OCI-LY7 (cell line): ENCODE results near the gene MSANTD2. TPM values are rescaled to one million over a fixed set of nuclear protein-coding genes. Genes with fewer than 3 reads are reported as not detected.

Experiments used
- BruUV-seq: library from RNA; stranded (reverse); fragments of 400-500 nt; replicated peaks from 2 replicates; lab custom pipeline; 2021; lab: Mats Ljungman, UMichigan
- CTCF ChIA-PET: fragments of 300-600 bp; sonication (Branson Sonifier 250); formaldehyde crosslinking; loops from one replicate; lab custom pipeline; 2022; ENCODE audit warnings: antibody characterized with exemption; ENCODE audit not compliant: unreplicated experiment; lab: Charles Lee
- POLR2A ChIA-PET: fragments of 300-600 bp; sonication (Branson Sonifier 250); formaldehyde crosslinking; loops from one replicate; lab custom pipeline; 2022; ENCODE audit warnings: antibody characterized with exemption; lab: Charles Lee
- DNase-seq: peaks from one replicate; pipeline ENCODE4 v3.0.0-alpha.2; 2015; ENCODE audit warnings: low spot score
- H2AFZ ChIP-seq: fragments of 200-600 bp; sonication (generic), shearing (Covaris generic); 2 replicates; pipeline ENCODE4 v1.6.1; 2014; ENCODE audit warnings: mild to moderate bottlenecking, antibody characterized with exemption, low read length, moderate library complexity
- H3K27ac ChIP-seq: fragments of 200-600 bp; sonication (generic); 2 replicates; pipeline ENCODE4 v1.5.1; 2014; ENCODE audit warnings: mixed run types, low read depth, mild to moderate bottlenecking, moderate library complexity, low read length, inconsistent platforms; ENCODE audit not compliant: poor library complexity, severe bottlenecking
- H3K36me3 ChIP-seq: fragments of 200-600 bp; sonication (generic); 2 replicates; pipeline ENCODE4 v1.6.1; 2014; ENCODE audit warnings: mild to moderate bottlenecking, antibody characterized with exemption, low read length, moderate library complexity, mixed read lengths; ENCODE audit not compliant: insufficient read depth
- H3K4me1 ChIP-seq: fragments of 200-600 bp; sonication (generic); 2 replicates; pipeline ENCODE4 v1.5.1; 2014; ENCODE audit warnings: mild to moderate bottlenecking, low read length; ENCODE audit not compliant: insufficient read depth, poor library complexity, severe bottlenecking
- H3K4me2 ChIP-seq: fragments of 200-600 bp; sonication (generic); 2 replicates; pipeline ENCODE4 v1.6.1; 2014; ENCODE audit warnings: mild to moderate bottlenecking, low read length
- H3K4me3 ChIP-seq: fragments of 200-600 bp; sonication (generic); 2 replicates; pipeline ENCODE4 v1.5.1; 2014; ENCODE audit warnings: mild to moderate bottlenecking, low read depth, low read length; ENCODE audit not compliant: poor library complexity, severe bottlenecking
- H3K79me2 ChIP-seq: fragments of 200-600 bp; sonication (generic); 2 replicates; pipeline ENCODE4 v1.6.1; 2016; ENCODE audit warnings: low read depth, mild to moderate bottlenecking, low read length, moderate library complexity, mixed read lengths; ENCODE audit not compliant: insufficient read depth
- H3K9me2 ChIP-seq: fragments of 200-600 bp; sonication (generic); 2 replicates; pipeline ENCODE4 v1.6.1; 2016; ENCODE audit warnings: mild to moderate bottlenecking, low read length, mixed read lengths; ENCODE audit not compliant: insufficient read depth
- H3K9me3 ChIP-seq: fragments of 200-600 bp; sonication (generic); 2 replicates; pipeline ENCODE4 v1.6.1; 2014; ENCODE audit warnings: mild to moderate bottlenecking, mixed run types, low read length, mixed read lengths
- H4K20me1 ChIP-seq: fragments of 200-600 bp; sonication (generic); 2 replicates; pipeline ENCODE4 v1.6.1; 2014; ENCODE audit warnings: mild to moderate bottlenecking, antibody characterized with exemption, low read length, moderate library complexity, mixed read lengths; ENCODE audit not compliant: insufficient read depth
- EZH2phosphoT487 ChIP-seq: fragments of 200-600 bp; sonication (generic); IDR thresholded peaks from 2 replicates; pipeline ENCODE4 v1.6.1; 2018; ENCODE audit warnings: low read depth, borderline replicate concordance, mild to moderate bottlenecking, mixed run types, antibody characterized with exemption, low read length, moderate library complexity, mixed read lengths
- intact Hi-C: fragments of 100-400 bp; cut with micrococcal nuclease; formaldehyde crosslinking; loops from one replicate; pipeline ENCODE4 v1.10.0; 2022; ENCODE audit not compliant: unreplicated experiment
- total RNA-seq, 2 experiments: library from RNA; depleted of rRNA in 1 of 2; stranded (reverse); fragments of >200 nt in 1 of 2; shearing (Covaris generic) in 1 of 2; gene quantifications; 2 replicates each; pipeline ENCODE4 v1.2.3, GENCODE V29; 2014 to 2022
- TF ChIP-seq, protein P1 (sequence below): fragments of 200-600 bp; sonication (generic); conservative IDR thresholded peaks from 2 replicates; pipeline ENCODE4 v1.5.1; 2014; ENCODE audit warnings: mild to moderate bottlenecking, antibody characterized with exemption, low read length, moderate library complexity, mixed read lengths

The MSANTD2 gene
- total RNA-seq, 2 experiments from 2014 or later: 22.1 to 23.4 TPM

- POLR2A ChIA-PET: interaction anchor here (1.0 kb wide), 1 partner anchor 10 kb away, joined by 8 read pairs; no protein-coding TSS in a partner anchor
- BruUV-seq: no TSS peak
- no peak overlapping the region for H3K4me2 ChIP-seq
- TF ChIP-seq, protein P1, sequence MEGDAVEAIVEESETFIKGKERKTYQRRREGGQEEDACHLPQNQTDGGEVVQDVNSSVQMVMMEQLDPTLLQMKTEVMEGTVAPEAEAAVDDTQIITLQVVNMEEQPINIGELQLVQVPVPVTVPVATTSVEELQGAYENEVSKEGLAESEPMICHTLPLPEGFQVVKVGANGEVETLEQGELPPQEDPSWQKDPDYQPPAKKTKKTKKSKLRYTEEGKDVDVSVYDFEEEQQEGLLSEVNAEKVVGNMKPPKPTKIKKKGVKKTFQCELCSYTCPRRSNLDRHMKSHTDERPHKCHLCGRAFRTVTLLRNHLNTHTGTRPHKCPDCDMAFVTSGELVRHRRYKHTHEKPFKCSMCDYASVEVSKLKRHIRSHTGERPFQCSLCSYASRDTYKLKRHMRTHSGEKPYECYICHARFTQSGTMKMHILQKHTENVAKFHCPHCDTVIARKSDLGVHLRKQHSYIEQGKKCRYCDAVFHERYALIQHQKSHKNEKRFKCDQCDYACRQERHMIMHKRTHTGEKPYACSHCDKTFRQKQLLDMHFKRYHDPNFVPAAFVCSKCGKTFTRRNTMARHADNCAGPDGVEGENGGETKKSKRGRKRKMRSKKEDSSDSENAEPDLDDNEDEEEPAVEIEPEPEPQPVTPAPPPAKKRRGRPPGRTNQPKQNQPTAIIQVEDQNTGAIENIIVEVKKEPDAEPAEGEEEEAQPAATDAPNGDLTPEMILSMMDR: no peak
- TF ChIP-seq EZH2phosphoT487: no peak
- H3K27ac ChIP-seq: no peak overlapping the region
- DNase-seq: no peak
- peaks cover 8% of the 10 kb centered on the region for H3K4me1 ChIP-seq
- no peak overlapping the region for H3K4me3 ChIP-seq
- no peaks in the 10 kb centered on the region for H3K9me3 ChIP-seq
- CTCF ChIA-PET: no interaction called here
- intact Hi-C loops: no loop called here
- no peaks in the 10 kb centered on the region for H3K36me3 ChIP-seq
- no peaks in the 10 kb centered on the region for H3K9me2 ChIP-seq
- H3K79me2 ChIP-seq: peaks cover 34% of the 10 kb centered on the region
- no peak overlapping the region for H2AFZ ChIP-seq
- H4K20me1 ChIP-seq: 0 out of 2 replicates have a peak, but pooled peaks cover 19% of the 10 kb centered on the region
Measured at GRCh38 chr11:124788521-124788920, 11.7 kb downstream of the MSANTD2 start.

DNA sequence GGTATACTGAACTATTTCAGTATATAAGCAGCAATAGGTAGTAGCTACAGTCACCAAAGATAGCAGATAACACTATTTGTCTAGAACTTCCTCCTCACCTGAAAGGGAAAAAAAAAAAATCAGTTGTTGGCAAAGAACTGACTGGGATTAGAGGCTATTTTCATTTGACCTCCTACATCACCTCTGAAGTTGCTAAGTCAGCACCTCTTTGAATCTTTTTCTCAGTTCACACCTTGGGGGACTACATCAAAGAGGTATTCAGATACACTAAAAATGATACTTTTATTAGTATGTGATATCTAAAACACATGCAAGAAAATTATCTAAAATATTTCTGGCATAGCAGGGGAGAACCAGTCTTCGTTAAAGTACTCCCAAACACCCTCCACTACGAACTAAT, 16.2 kb downstream of the MSANTD2 start:
- H3K4me1 ChIP-seq: no peaks in the 10 kb centered on the region
- CTCF ChIA-PET: no interaction called here
- BruUV-seq: TSS peak; percentile 12
- no peak overlapping the region for H3K27ac ChIP-seq
- DNase-seq: no peak
- no peak overlapping the region for H3K4me3 ChIP-seq
- H3K79me2 ChIP-seq: peaks cover 13% of the 10 kb centered on the region
- POLR2A ChIA-PET: interaction anchor here (1.4 kb wide), 1 partner anchor 15 kb away, joined by 3 read pairs; no protein-coding TSS in a partner anchor
- intact Hi-C loops: no loop called here
- H3K9me2 ChIP-seq: no peaks in the 10 kb centered on the region
- no peak for TF ChIP-seq EZH2phosphoT487
- TF ChIP-seq, protein P1: no peak
- H4K20me1 ChIP-seq: no peaks in the 10 kb centered on the region
- no peaks in the 10 kb centered on the region; the same call in 1 of the 2 replicates for H3K36me3 ChIP-seq
- H3K9me3 ChIP-seq: no peaks in the 10 kb centered on the region
- H2AFZ ChIP-seq: no peak overlapping the region
- no peak overlapping the region for H3K4me2 ChIP-seq

GRCh38 chr11:124783002-124783401, 17.2 kb downstream of the MSANTD2 start:
- Histone ChIP-seq H3K27ac (no peak overlapping the region), H3K79me2 (peaks cover 4% of the 10 kb centered on the region), H2AFZ (no peak overlapping the region), H4K20me1 (no peaks in the 10 kb centered on the region), H3K9me2 (no peaks in the 10 kb centered on the region), H3K4me2 (no peak overlapping the region), H3K4me1 (no peaks in the 10 kb centered on the region), H3K9me3 (no peaks in the 10 kb centered on the region), H3K4me3 (no peak overlapping the region), H3K36me3 (peaks cover 4% of the 10 kb centered on the region)
- DNase-seq: no peak
- BruUV-seq: no TSS peak
- no peak for TF ChIP-seq EZH2phosphoT487
- ChIA-PET POLR2A (interaction anchor here (0.5 to 1.4 kb wide), 3 partner anchors 11 to 128 kb away, joined by 3 read pairs; no protein-coding TSS in a partner anchor), CTCF (no interaction called here)
- intact Hi-C loops: no loop called here
